A549 (cell line): Measurements from ENCODE around the gene CIPC.

Experiments used
- EP300 ChIP-seq, 2 experiments: fragments of >200 bp; sonication (Bioruptor Twin); formaldehyde crosslinking; IDR thresholded peaks; 2 replicates in 1 of 2; 3 replicates in 1 of 2; pipeline ENCODE4 v1.6.1; 2016 to 2017
- ESRRA ChIP-seq: fragments of 150-350 bp; IDR thresholded peaks from 2 replicates; pipeline ENCODE4 v1.6.1; 2014; ENCODE audit warnings: mild to moderate bottlenecking, low read length, borderline replicate concordance
- HDAC2 ChIP-seq: fragments of 200-600 bp; sonication (generic); IDR thresholded peaks from 2 replicates; pipeline ENCODE4 v1.6.1; 2016
- TF ChIP-seq, protein P1 (sequence below): fragments of >200 bp; sonication (Bioruptor Twin); formaldehyde crosslinking; IDR thresholded peaks from 3 replicates; pipeline ENCODE4 v1.5.1; 2016
- TF ChIP-seq, protein P2 (sequence below): IDR thresholded peaks from 2 replicates; pipeline ENCODE4 v1.6.1; 2012
- TF ChIP-seq, protein P3 (sequence below): IDR thresholded peaks from 2 replicates; pipeline ENCODE4 v1.6.1; 2012

DNA sequence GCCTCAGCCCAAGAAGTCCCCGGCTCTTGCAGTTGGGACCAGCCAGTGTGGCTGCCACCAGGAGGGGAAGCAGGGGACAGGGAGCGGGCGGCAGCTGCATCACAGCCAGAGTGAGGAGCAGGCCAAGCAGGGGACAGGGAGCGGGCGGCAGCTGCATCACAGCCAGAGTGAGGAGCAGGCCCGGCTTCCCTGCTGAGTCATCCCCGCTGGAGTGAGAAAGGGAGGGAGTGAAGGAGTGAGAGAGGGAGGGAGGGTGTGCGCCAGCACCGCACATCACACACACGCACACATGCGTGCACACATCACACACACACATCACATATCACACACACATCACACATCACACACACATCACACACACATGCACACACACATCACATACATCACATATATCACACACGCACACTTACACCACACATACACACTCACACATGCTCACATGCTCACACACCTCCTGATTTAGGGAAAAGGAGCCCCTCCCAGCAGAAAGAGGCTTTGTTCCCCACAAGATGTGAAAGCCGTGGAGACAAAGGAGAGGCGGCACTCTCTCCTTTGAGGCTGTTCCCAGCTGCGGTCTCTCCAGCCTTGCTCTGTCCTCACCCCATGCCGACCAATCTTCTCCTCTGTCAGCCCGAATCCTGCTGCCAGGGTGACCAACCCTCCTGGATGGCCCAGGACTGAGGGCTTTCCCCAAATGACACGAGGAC is 60.3 kb downstream of the CIPC start:
- TF ChIP-seq HDAC2 (no peak), EP300 (IDR thresholded peaks at IDR 0.05) (no peak), ESRRA (no peak)
- TF ChIP-seq, protein P1, sequence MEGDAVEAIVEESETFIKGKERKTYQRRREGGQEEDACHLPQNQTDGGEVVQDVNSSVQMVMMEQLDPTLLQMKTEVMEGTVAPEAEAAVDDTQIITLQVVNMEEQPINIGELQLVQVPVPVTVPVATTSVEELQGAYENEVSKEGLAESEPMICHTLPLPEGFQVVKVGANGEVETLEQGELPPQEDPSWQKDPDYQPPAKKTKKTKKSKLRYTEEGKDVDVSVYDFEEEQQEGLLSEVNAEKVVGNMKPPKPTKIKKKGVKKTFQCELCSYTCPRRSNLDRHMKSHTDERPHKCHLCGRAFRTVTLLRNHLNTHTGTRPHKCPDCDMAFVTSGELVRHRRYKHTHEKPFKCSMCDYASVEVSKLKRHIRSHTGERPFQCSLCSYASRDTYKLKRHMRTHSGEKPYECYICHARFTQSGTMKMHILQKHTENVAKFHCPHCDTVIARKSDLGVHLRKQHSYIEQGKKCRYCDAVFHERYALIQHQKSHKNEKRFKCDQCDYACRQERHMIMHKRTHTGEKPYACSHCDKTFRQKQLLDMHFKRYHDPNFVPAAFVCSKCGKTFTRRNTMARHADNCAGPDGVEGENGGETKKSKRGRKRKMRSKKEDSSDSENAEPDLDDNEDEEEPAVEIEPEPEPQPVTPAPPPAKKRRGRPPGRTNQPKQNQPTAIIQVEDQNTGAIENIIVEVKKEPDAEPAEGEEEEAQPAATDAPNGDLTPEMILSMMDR, result no peak
- TF ChIP-seq, protein P2, sequence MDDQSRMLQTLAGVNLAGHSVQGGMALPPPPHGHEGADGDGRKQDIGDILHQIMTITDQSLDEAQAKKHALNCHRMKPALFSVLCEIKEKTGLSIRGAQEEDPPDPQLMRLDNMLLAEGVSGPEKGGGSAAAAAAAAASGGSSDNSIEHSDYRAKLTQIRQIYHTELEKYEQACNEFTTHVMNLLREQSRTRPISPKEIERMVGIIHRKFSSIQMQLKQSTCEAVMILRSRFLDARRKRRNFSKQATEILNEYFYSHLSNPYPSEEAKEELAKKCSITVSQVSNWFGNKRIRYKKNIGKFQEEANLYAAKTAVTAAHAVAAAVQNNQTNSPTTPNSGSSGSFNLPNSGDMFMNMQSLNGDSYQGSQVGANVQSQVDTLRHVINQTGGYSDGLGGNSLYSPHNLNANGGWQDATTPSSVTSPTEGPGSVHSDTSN, result no peak
- TF ChIP-seq, protein P3, sequence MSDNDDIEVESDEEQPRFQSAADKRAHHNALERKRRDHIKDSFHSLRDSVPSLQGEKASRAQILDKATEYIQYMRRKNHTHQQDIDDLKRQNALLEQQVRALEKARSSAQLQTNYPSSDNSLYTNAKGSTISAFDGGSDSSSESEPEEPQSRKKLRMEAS, result no peak
